Neural progenitor cell (in vitro differentiated cells): Measurements from ENCODE around the gene JAZF1.

Source experiments
- CTCF ChIP-seq: fragments of 200-600 bp; sonication (generic); IDR thresholded peaks from 2 replicates; pipeline ENCODE4 v1.5.1; 2017; ENCODE audit warnings: antibody characterized with exemption, mild to moderate bottlenecking
- EZH2 ChIP-seq: fragments of 200-600 bp; sonication (generic); IDR thresholded peaks from 2 replicates; pipeline ENCODE4 v1.6.1; 2017; ENCODE audit warnings: antibody characterized with exemption, mild to moderate bottlenecking, moderate library complexity
- EZH2phosphoT487 ChIP-seq: fragments of 200-600 bp; sonication (generic); IDR thresholded peaks from 2 replicates; pipeline ENCODE4 v1.6.1; 2017; ENCODE audit warnings: antibody characterized with exemption

GRCh38 chr7:27810186-27810585 lies 370.4 kb downstream of the JAZF1 start:
- TF ChIP-seq CTCF (no peak), EZH2 (no peak), EZH2phosphoT487 (no peak)
